ENCODE results near the gene GNL2. TPM values are rescaled to one million over a fixed set of nuclear protein-coding genes. Genes with fewer than 3 reads are reported as not detected.

GNL2 gene
- total RNA-seq, 1 donor from 2014 or later, result 76.6 TPM

- no peak for DNase-seq (ENCODE audit: low read depth, low spot score)
- no peak for TF ChIP-seq CTCF (conservative IDR thresholded peaks at IDR 0.05)
- Mint-ChIP-seq H3K27me3 (ENCODE audit: low read depth) (peaks cover 96% of the 10 kb centered on the region), H3K4me3 (no peak overlapping the region), H3K4me1 (no peaks in the 10 kb centered on the region), H3K27ac (ENCODE audit: unreplicated experiment) (no peak overlapping the region), H3K9me3 (no peaks in the 10 kb centered on the region), H3K36me3 (ENCODE audit: low read depth) (no peaks in the 10 kb centered on the region)
These were observed 33.3 kb upstream of the GNL2 start for GRCh38 chr1:37629008-37629407.

GRCh38 chr1:37628026-37628556, 32.4 kb upstream of the GNL2 start:
- Mint-ChIP-seq H3K9me3 (no peaks in the 10 kb centered on the region), H3K4me3 (no peak overlapping the region), H3K4me1 (no peaks in the 10 kb centered on the region), H3K36me3 (ENCODE audit: low read depth) (no peaks in the 10 kb centered on the region), H3K27ac (ENCODE audit: unreplicated experiment) (no peak overlapping the region), H3K27me3 (ENCODE audit: low read depth) (peaks cover 87% of the 10 kb centered on the region)
- no peak for TF ChIP-seq CTCF (conservative IDR thresholded peaks at IDR 0.05)
- DNase-seq (ENCODE audit: low read depth, low spot score), result no peak

GRCh38 chr1:37622131-37622530, 26.4 kb upstream of the GNL2 start:
- DNase-seq (ENCODE audit: low read depth, low spot score), result no peak
- no peaks in the 10 kb centered on the region for H3K36me3 Mint-ChIP-seq (ENCODE audit: low read depth)
- H3K27me3 Mint-ChIP-seq (ENCODE audit: low read depth), result peaks cover 57% of the 10 kb centered on the region
- H3K4me1 Mint-ChIP-seq, result no peaks in the 10 kb centered on the region
- no peak overlapping the region for H3K4me3 Mint-ChIP-seq
- TF ChIP-seq CTCF (conservative IDR thresholded peaks at IDR 0.05), result no peak
- H3K9me3 Mint-ChIP-seq, result no peaks in the 10 kb centered on the region
- H3K27ac Mint-ChIP-seq (ENCODE audit: unreplicated experiment), result no peak overlapping the region

- Mint-ChIP-seq H3K27me3 (ENCODE audit: low read depth) (peaks cover 57% of the 10 kb centered on the region), H3K4me3 (no peak overlapping the region), H3K4me1 (no peaks in the 10 kb centered on the region), H3K36me3 (ENCODE audit: low read depth) (no peaks in the 10 kb centered on the region), H3K27ac (ENCODE audit: unreplicated experiment) (no peak overlapping the region), H3K9me3 (no peaks in the 10 kb centered on the region)
- no peak for DNase-seq (ENCODE audit: low read depth, low spot score)
- TF ChIP-seq CTCF (conservative IDR thresholded peaks at IDR 0.05), result no peak
These were observed 25.7 kb upstream of the GNL2 start for GRCh38 chr1:37621326-37621870.

- H3K4me1 Mint-ChIP-seq, result no peaks in the 10 kb centered on the region
- DNase-seq (ENCODE audit: low read depth, low spot score), result no peak
- H3K4me3 Mint-ChIP-seq, result no peak overlapping the region
- TF ChIP-seq CTCF (conservative IDR thresholded peaks at IDR 0.05), result no peak
- peaks cover 57% of the 10 kb centered on the region for H3K27me3 Mint-ChIP-seq (ENCODE audit: low read depth)
- no peaks in the 10 kb centered on the region for H3K9me3 Mint-ChIP-seq
- H3K27ac Mint-ChIP-seq (ENCODE audit: unreplicated experiment), result no peak overlapping the region
- no peaks in the 10 kb centered on the region for H3K36me3 Mint-ChIP-seq (ENCODE audit: low read depth)
These were observed 25.0 kb upstream of the GNL2 start for GRCh38 chr1:37620707-37621106.
